HG02759 (cell line): ENCODE results near the gene LCN10.

Source experiments
- ATAC-seq: cut with Tn5 transposase; IDR thresholded peaks from one replicate; pipeline ENCODE4 v1.9.1; 2021; ENCODE audit warnings: mild to moderate bottlenecking, moderate library complexity; ENCODE audit not compliant: unreplicated experiment

The LCN10 gene

GRCh38 chr9:136690104-136690805, 52.5 kb downstream of the LCN10 start:
- ATAC-seq: no peak

DNA sequence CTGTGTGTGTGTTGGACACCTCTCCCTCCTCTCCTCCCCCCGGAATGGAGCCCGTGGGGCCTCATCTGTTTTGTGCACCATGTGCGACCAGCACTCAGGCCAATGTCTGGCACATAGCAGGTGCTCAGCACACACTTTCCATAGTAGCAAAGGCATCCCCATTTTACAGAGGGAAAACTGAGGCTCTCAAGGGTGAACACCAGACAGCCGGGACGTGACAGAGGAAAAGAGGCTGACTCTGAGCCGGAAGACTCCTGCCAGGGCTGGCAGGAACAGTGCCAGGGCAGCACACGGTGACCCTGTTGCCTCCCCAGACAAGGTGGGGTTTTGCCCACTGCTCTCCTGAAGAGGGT, 53.7 kb downstream of the LCN10 start:
- ATAC-seq: no peak

DNA sequence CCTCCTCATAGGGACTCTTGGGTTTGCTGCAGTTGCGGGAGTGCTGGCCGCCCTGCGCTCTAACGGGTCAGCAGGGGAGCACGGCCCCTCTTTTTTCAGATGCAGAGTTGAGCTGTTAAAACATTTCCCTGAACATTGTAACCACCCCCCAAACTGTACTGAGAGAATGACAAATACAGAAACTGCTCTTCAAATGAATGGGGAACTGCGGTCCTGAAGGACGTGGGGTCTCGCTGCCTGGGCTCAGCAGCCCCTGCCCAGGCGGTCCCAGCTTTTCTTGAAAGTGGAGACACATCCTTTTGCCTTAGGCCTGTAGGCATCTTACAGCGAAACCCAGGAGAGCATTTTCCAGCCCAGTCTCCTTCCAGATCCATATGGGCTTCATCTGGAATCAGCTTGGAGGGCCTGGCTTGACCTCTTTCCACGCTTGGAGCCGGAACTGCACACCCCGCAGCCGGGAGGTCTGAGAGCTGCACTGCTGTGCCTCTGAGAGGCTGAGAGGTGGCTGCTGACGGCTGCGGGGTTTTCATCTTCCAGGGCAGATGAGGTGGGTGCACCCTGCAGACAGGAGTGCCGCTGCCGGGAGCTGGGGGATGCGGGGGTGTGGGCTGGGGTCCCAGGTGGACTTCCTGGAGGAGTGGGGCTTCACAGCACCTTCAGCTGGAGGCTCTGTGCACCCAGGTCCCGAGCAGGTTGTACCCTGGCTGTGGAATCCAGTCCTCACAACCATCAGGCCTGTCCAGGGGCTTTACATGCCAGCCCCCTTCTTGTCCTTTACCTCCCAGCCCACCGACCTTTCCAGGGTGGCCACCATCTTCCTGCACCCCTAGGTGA, 54.2 kb downstream of the LCN10 start:
- no peak for ATAC-seq
